K562 (cell line): Measurements from ENCODE around the gene PLCB4. TPM values are rescaled to one million over a fixed set of nuclear protein-coding genes. Genes with fewer than 3 reads are reported as not detected.

ENCODE experiments used
- ATAC-seq: fragments of 200-7000 bp; cut with Tn5 transposase; 3 replicates; pipeline ENCODE4 v1.9.1; 2020; ENCODE audit warnings: moderate library complexity
- BruUV-seq: library from RNA; stranded (reverse); fragments of 400-500 nt; replicated peaks from 2 replicates; lab custom pipeline; 2021; lab: Mats Ljungman, UMichigan
- CTCF ChIA-PET: fragments of 300-600 bp; formaldehyde crosslinking; extraction: SDS; loops from one replicate; lab custom pipeline; 2021; ENCODE audit warnings: low intra/inter-chr PET ratio; lab: Yijun Ruan, JAX
- POLR2A ChIA-PET: fragments of 300-600, 350-650 bp; sonication (Branson Sonifier 250); formaldehyde crosslinking; extraction: SDS; loops from one replicate; lab custom pipeline; 2021; ENCODE audit warnings: antibody characterized with exemption, inconsistent platforms; lab: Yijun Ruan, JAX
- DNase-seq, 4 experiments: peaks; one replicate each; pipeline versions ENCODE4 v3.0.0 to v3.0.0-alpha.2; 2011 to 2018; ENCODE audit warnings: low spot score in 3 of 4, mixed read lengths in 3 of 4; ENCODE audit errors: extremely low read depth in 1 of 4
- FAIRE-seq: peaks from 2 replicates; lab custom pipeline; 2011; peaks lifted over from hg19 to GRCh38; lab: Jason Lieb, UNC
- H2AFZ ChIP-seq: 2 replicates; pipeline ENCODE4 v1.6.0; 2011; ENCODE audit warnings: low read depth, low read length, control low read depth, inconsistent platforms
- H3K27ac ChIP-seq: fragments of 200-600 bp; 3 replicates; pipeline ENCODE4 v1.8.0; 2011; ENCODE audit warnings: low read depth, mild to moderate bottlenecking, control low read depth, inconsistent platforms, low read length, moderate library complexity, mixed read lengths; ENCODE audit errors: extremely low read depth
- H3K27me3 ChIP-seq, 2 experiments: fragments of 300-600 bp in 1 of 2; 2 replicates in 1 of 2; 3 replicates in 1 of 2; pipeline versions ENCODE4 v1.6.0 to v1.8.0; 2011; ENCODE audit warnings: inconsistent platforms in 2 of 2, low read length in 2 of 2, mild to moderate bottlenecking in 1 of 2, mixed read lengths in 1 of 2, moderate library complexity in 1 of 2; ENCODE audit not compliant: control insufficient read depth in 2 of 2, insufficient read depth in 2 of 2
- H3K36me3 ChIP-seq: fragments of 300-600 bp; 3 replicates; pipeline ENCODE4 v1.8.0; 2011; ENCODE audit warnings: mild to moderate bottlenecking, low read length, inconsistent platforms; ENCODE audit not compliant: control insufficient read depth, insufficient read depth
- H3K4me1 ChIP-seq, 2 experiments: fragments of 200-600 bp in 1 of 2; replicated peaks in 1 of 2; 2 replicates in 1 of 2; 3 replicates in 1 of 2; pipeline versions ENCODE4 v1.5.1 to v1.8.0; 2011; ENCODE audit warnings: inconsistent platforms in 2 of 2, low read length in 2 of 2, mild to moderate bottlenecking in 1 of 2, mixed read lengths in 1 of 2, moderate library complexity in 1 of 2; ENCODE audit not compliant: control insufficient read depth in 2 of 2, insufficient read depth in 2 of 2
- H3K4me2 ChIP-seq: 2 replicates; pipeline ENCODE4 v1.6.1; 2011; ENCODE audit warnings: low read length, control low read depth, inconsistent platforms, mixed read lengths; ENCODE audit not compliant: insufficient read depth
- H3K4me3 ChIP-seq: fragments of 200-600 bp; sonication (generic), shearing (Covaris generic); 2 replicates; pipeline ENCODE4 v1.5.1; 2016; ENCODE audit warnings: control low read depth, inconsistent platforms
- H3K79me2 ChIP-seq: fragments of 200-600 bp; 3 replicates; pipeline ENCODE4 v1.8.0; 2011; ENCODE audit warnings: low read length, inconsistent platforms; ENCODE audit not compliant: control insufficient read depth, insufficient read depth
- H3K9ac ChIP-seq, 2 experiments: 2 replicates each; pipeline versions ENCODE4 v1.6.0 to v1.6.1; 2011; ENCODE audit warnings: low read depth in 2 of 2, low read length in 2 of 2, control low read depth in 1 of 2, inconsistent platforms in 1 of 2, mild to moderate bottlenecking in 1 of 2, mixed read lengths in 1 of 2; ENCODE audit not compliant: insufficient read depth in 1 of 2
- H3K9me1 ChIP-seq: one replicate; pipeline ENCODE4 v1.6.0; 2011; ENCODE audit warnings: inconsistent platforms, mild to moderate bottlenecking, low read length, moderate library complexity; ENCODE audit not compliant: control insufficient read depth, insufficient read depth
- H3K9me3 ChIP-seq: replicated peaks from 2 replicates; pipeline ENCODE4 v1.5.1; 2011; ENCODE audit warnings: low read depth, low read length, inconsistent platforms; ENCODE audit not compliant: control insufficient read depth, insufficient read depth
- H4K20me1 ChIP-seq: replicated peaks from 2 replicates; pipeline ENCODE4 v1.6.1; 2011; ENCODE audit warnings: low read length, inconsistent platforms, mixed read lengths; ENCODE audit not compliant: control insufficient read depth, insufficient read depth
- ARID1B ChIP-seq: fragments of 450-650 bp; IDR thresholded peaks from 2 replicates; pipeline ENCODE4 v1.6.1; 2016; ENCODE audit warnings: antibody characterized with exemption, mild to moderate bottlenecking, inconsistent platforms
- BCLAF1 ChIP-seq, 2 experiments: fragments of 450-650 bp in 1 of 2; IDR thresholded peaks; 2 replicates each; pipeline ENCODE4 v1.6.1; 2011 to 2017; ENCODE audit warnings: low read depth in 2 of 2, antibody characterized with exemption in 1 of 2, borderline replicate concordance in 1 of 2, low read length in 1 of 2, mild to moderate bottlenecking in 1 of 2, mixed read lengths in 1 of 2; ENCODE audit not compliant: control insufficient read depth in 1 of 2
- CHCHD3 ChIP-seq: fragments of 250-450 bp; sonication (Bioruptor Pico); IDR thresholded peaks from 2 replicates; pipeline ENCODE4 v2.1.2; 2022; ENCODE audit warnings: mild to moderate bottlenecking
- CREB3 ChIP-seq: fragments of 450-650 bp; conservative IDR thresholded peaks from 2 replicates; pipeline ENCODE4 v1.6.1; 2016; ENCODE audit warnings: missing genetic modification characterization, low read depth, mild to moderate bottlenecking, missing compliant biosample characterization, moderate library complexity
- DNMT1 ChIP-seq: fragments of 450-650 bp; IDR thresholded peaks from 2 replicates; pipeline ENCODE4 v1.6.1; 2016; ENCODE audit warnings: antibody characterized with exemption, mild to moderate bottlenecking
- EP400 ChIP-seq: fragments of 450-650 bp; IDR thresholded peaks from 2 replicates; pipeline ENCODE4 v1.6.1; 2017; ENCODE audit warnings: antibody characterized with exemption, mild to moderate bottlenecking, moderate library complexity
- ETS1 ChIP-seq: conservative IDR thresholded peaks from 2 replicates; pipeline ENCODE4 v1.6.1; 2011; ENCODE audit warnings: low read depth, mild to moderate bottlenecking, low read length; ENCODE audit not compliant: control insufficient read depth
- FOXJ2 ChIP-seq: fragments of 200-800 bp; sonication (Bioruptor generic); IDR thresholded peaks from 2 replicates; pipeline ENCODE4 v1.6.1; 2016; ENCODE audit warnings: missing genetic modification characterization, missing compliant biosample characterization
- GATA2 ChIP-seq: sonication (generic); formaldehyde crosslinking; IDR thresholded peaks from 2 replicates; pipeline ENCODE4 v1.4.0; 2020; ENCODE audit warnings: mild to moderate bottlenecking, missing genetic modification reagents
- GATAD2A ChIP-seq: fragments of 450-650 bp; IDR thresholded peaks from 2 replicates; pipeline ENCODE4 v1.6.1; 2017
- NR2C2 ChIP-seq, 2 experiments: fragments of 200-800 bp in 1 of 2; sonication (Bioruptor generic) in 1 of 2; sonication (generic) in 1 of 2; formaldehyde crosslinking in 1 of 2; IDR thresholded peaks; 2 replicates each; pipeline versions ENCODE4 v1.6.1 to v1.8.0; 2016 to 2022; ENCODE audit warnings: mild to moderate bottlenecking in 1 of 2, missing compliant biosample characterization in 1 of 2, missing genetic modification characterization in 1 of 2, missing genetic modification reagents in 1 of 2
- ZFP1 ChIP-seq: fragments of 450-650 bp; formaldehyde crosslinking; IDR thresholded peaks from 2 replicates; pipeline ENCODE4 v1.4.0; 2020; ENCODE audit warnings: mild to moderate bottlenecking, mixed read lengths
- ZNF280B ChIP-seq: fragments of 250-450 bp; sonication (Bioruptor Pico); IDR thresholded peaks from 2 replicates; pipeline ENCODE4 v1.5.1; 2021; ENCODE audit warnings: mild to moderate bottlenecking
- WGBS: fragments of 100-300 bp; shearing (Covaris generic); methylation state at CpG from one replicate; pipeline ENCODE4 v1.1.6; 2016; ENCODE audit warnings: low coverage, mixed read lengths; ENCODE audit not compliant: insufficient coverage; ENCODE audit errors: missing lambda C conversion rate; 5-methylcytosine and 5-hydroxymethylcytosine counted together
- in situ Hi-C: fragments of 300-500 bp; cut with MboI; formaldehyde crosslinking; loops from 4 replicates; pipeline ENCODE4 v1.15.0; 2018; ENCODE audit warnings: inconsistent platforms, mixed read lengths
- intact Hi-C: fragments of 100-400 bp; cut with micrococcal nuclease; formaldehyde crosslinking; loops from 2 replicates; pipeline ENCODE4 v1.14.2; 2022
- polyA plus RNA-seq, 8 experiments: library from polyadenylated mRNA; depleted of rRNA in 4 of 8; stranded (reverse) in 5 of 8; unstranded in 3 of 8; fragments of >200 nt; fragmentation: Nextera tagmentation in 2 of 8; fragmentation: Illumina TruSeq in 1 of 8; extraction: Ambion mirVana in 2 of 8; extraction: Trizol in 1 of 8; gene quantifications; 2 replicates each; pipeline versions ENCODE4 v1.2.1 to v1.2.3, GENCODE V29; 2011 to 2014; ENCODE audit warnings: inconsistent platforms in 1 of 8, missing spikeins in 1 of 8
- total RNA-seq, 7 experiments: library from RNA; depleted of rRNA in 6 of 7; stranded (reverse); fragments of >200 nt in 6 of 7; fragmentation: Illumina TruSeq in 2 of 7; extraction: Trizol in 2 of 7; gene quantifications; 2 replicates each; pipeline versions ENCODE4 v1.2.1 to v1.2.3, GENCODE V29; 2011 to 2021; ENCODE audit warnings: low replicate concordance in 1 of 7

PLCB4 gene
- total and polyA plus RNA-seq, 9 of the 15 experiments (the other 6 are each of a cell fraction or from before 2014, with no cell fraction given) = 0.20 to 2.9 (median 0.52) TPM

GRCh38 chr20:9130521-9130920 lies 61.6 kb downstream of the PLCB4 start:
- Histone ChIP-seq H3K36me3 (no peaks in the 10 kb centered on the region), H3K9me1 (no peaks in the 10 kb centered on the region), H3K4me2 (no peak overlapping the region), H3K27ac (no peak overlapping the region), H4K20me1 (no peaks in the 10 kb centered on the region), H3K4me3 (no peak overlapping the region), H2AFZ (no peak overlapping the region), H3K9me3 (no peaks in the 10 kb centered on the region), H3K4me1 (peaks cover 0 to 2% of the 10 kb centered on the region in 2 experiments; a peak in 2 of 5 replicates), H3K27me3 (no peaks in the 10 kb centered on the region), H3K79me2 (no peaks in the 10 kb centered on the region), H3K9ac (no peak overlapping the region)
- intact Hi-C loops = no loop called here
- CTCF ChIA-PET = no interaction called here
- DNase-seq (no peak), ATAC-seq (no peak), FAIRE-seq (no peak)
- no TSS peak for BruUV-seq
- in situ Hi-C loops = no loop called here
- WGBS = 0% methylated on average over 1 of the region's 1 CpG
- POLR2A ChIA-PET = no interaction called here
- TF ChIP-seq GATAD2A (no peak), BCLAF1 (IDR thresholded peaks at IDR 0.05; ENCODE audit: borderline replicate concordance in 1 of 2, control insufficient read depth in 1 of 2, low read depth in 2 of 2, low read length in 1 of 2) (no peak), EP400 (no peak), CHCHD3 (CRISPR knock-in tag) (no peak), CREB3 (no peak), ZFP1 (CRISPR knock-in tag) (no peak), ZNF280B (no peak), NR2C2 (CRISPR knock-in tag; IDR thresholded peaks at IDR 0.05) (no peak), NR2C2 (tag; IDR thresholded peaks at IDR 0.05) (no peak), ARID1B (no peak), ETS1 (no peak), GATA2 (CRISPR knock-in tag) (no peak), FOXJ2 (tag) (no peak), DNMT1 (no peak)
